HG03442 (cell line): ENCODE results near the gene ESR2.
"Not testable (repeated sequence)": the region's sequence is repeated elsewhere in the genome, so short reads cannot be mapped to it uniquely, and the experiment has no call there.

Source experiments
- ATAC-seq: cut with Tn5 transposase; IDR thresholded peaks from one replicate; pipeline ENCODE4 v1.9.1; 2021; ENCODE audit warnings: mild to moderate bottlenecking, moderate library complexity; ENCODE audit not compliant: unreplicated experiment

The ESR2 gene

GRCh38 chr14:64049616-64050381 is 244.4 kb downstream of the ESR2 start:
- ATAC-seq = no peak

DNA sequence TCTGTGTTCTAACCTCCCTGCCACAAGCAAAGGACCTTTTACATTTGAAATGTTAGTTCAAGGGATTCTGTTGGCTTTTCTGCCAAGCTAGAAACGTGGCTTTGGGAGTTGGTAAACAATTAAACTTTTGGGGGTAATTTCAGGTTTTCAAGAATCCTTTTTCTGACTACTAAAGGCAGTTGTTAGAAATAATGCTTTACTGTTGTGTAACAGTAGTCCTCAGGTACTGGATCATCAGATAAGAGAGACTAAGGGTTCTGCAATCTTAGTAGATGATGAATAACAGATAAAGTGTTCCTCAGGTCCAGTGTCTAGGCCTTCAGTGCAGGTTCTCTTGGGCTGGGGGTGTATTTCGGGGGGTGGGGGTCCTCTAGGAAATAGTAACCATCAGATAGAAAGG is 249.1 kb downstream of the ESR2 start:
- no peak for ATAC-seq

GRCh38 chr14:64043296-64043695 is 250.9 kb downstream of the ESR2 start:
- ATAC-seq = not testable (repeated sequence)

GRCh38 chr14:64040044-64040443 is 254.1 kb downstream of the ESR2 start:
- ATAC-seq = no peak

DNA sequence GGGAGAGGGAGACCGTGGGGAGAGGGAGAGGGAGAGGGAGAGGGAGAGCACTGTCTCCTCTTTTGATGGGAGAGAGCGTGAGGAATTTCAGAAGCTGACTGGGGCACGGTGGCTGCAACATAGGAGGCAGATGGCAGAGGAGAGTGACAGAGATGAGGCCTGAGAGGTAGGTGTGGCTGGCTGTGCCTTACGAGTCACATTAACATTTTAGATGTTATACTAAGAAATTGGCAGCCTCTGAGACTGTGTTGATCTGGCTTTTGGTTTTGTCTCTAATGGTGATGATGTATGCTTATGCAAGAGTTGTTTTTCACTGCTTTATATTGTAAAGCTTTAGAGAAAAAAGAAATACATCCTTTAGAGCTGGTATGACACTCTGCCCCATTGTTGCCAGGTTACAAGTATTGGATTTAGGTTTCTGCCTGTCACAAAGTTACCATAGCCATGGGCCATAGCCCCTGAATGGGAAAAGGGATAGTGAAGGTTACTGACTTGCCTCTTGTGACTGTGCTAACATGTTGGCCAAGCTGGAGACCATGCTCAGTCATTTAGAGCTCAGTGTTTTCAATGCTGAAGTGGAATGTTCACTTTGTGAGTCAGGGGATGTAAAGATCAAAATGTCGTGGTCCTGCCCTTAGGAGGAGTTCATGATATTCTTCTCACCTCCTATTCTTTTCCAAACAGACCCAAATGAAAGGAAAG is 255.2 kb downstream of the ESR2 start:
- no peak for ATAC-seq

DNA sequence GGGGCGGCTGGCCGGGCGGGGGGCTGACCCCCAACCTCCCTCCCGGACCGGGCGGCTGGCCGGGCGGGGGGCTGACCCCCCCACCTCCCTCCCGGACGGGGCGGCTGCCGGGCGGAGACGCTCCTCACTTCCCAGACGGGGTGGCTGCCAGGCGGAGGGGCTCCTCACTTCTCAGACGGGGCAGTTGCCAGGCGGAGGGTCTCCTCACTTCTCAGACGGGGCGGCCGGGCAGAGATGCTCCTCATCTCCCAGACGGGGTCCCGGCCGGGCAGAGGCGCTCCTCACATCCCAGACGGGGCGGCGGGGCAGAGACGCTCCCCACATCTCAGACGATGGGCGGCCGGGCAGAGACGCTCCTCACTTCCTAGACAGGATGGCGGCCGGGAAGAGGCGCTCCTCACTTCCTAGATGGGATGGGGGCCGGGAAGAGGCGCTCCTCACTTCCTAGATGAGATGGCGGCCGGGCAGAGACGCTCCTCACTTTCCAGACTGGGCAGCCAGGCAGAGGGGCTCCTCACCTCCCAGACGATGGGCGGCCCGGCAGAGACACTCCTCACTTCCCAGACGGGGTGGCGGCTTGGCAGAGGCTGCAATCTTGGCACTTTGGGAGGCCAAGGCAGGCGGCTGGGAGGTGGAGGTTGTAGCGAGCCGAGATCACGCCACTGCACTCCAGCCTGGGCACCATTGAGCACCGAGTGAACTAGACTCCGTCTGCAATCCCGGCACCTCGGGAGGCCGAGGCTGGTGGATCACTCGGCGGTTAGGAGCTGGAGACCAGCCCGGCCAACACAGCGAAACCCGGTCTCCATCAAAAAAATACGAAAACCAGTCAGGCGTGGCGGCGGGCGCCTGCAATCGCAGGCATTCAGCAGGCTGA is 256.1 kb downstream of the ESR2 start:
- not testable (repeated sequence) for ATAC-seq

DNA sequence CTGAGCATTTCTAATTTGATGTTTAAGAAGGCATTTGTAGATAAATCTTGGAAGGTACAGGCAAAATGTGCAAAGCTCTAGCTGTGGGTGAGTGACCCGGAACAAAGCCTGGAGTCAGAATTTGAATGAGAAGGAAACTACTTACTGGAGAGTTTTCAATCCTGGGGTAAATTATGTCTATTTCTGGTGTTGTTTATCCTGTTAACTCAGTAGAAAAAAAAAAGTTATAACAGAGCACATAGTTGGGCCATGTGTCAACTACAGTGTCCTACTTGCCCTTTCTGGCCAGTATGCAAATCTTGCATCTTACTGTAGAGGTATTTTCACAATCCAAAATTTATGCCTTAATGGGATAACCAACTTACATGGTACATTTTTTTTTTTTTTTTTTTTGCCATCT is 259.0 kb downstream of the ESR2 start:
- ATAC-seq = no peak
